Stimulated activated CD4-positive, alpha-beta T cell treated with anti-CD3 and anti-CD28 coated beads, Interleukin-1b, Interleukin-23, amount 100 ng/mL, for 24 hours (primary cell): Measurements from ENCODE around the gene PRPS1.
"Not testable (repeated sequence)": the region's sequence is repeated elsewhere in the genome, so short reads cannot be mapped to it uniquely, and the experiment has no call there.

Experiments
- DNase-seq, 4 experiments: peaks; one replicate each; pipeline ENCODE4 v3.0.0-alpha.2; 2020; ENCODE audit warnings: low read depth in 4 of 4, low spot score in 1 of 4

Gene PRPS1

GRCh38 chrX:107674480-107675364 lies 46.4 kb downstream of the PRPS1 start:
- no peak for DNase-seq

- DNase-seq: no peak
Measured at GRCh38 chrX:107675365-107675654, 47.0 kb downstream of the PRPS1 start.

GRCh38 chrX:107675823-107676555 lies 47.7 kb downstream of the PRPS1 start:
- no peak for DNase-seq

GRCh38 chrX:107676559-107677378 lies 48.5 kb downstream of the PRPS1 start:
- DNase-seq: peak in 2 of 4 experiments; percentile 32 to 39

- DNase-seq: no peak
Measured at GRCh38 chrX:107677501-107677901, 49.2 kb downstream of the PRPS1 start.

GRCh38 chrX:107677909-107678308 lies 49.6 kb downstream of the PRPS1 start:
- no peak for DNase-seq

GRCh38 chrX:107678957-107679740 lies 50.8 kb downstream of the PRPS1 start:
- DNase-seq: peak in 2 of 4 experiments; percentile 39 to 40

GRCh38 chrX:107682256-107682655 lies 53.9 kb downstream of the PRPS1 start:
- DNase-seq: no peak

- DNase-seq: no peak
Measured at GRCh38 chrX:107683124-107683895, 55.0 kb downstream of the PRPS1 start.

- no peak for DNase-seq
Measured at GRCh38 chrX:107683931-107684330, 55.6 kb downstream of the PRPS1 start.

GRCh38 chrX:107684956-107685385 lies 56.7 kb downstream of the PRPS1 start:
- no peak for DNase-seq

GRCh38 chrX:107685586-107685985 lies 57.3 kb downstream of the PRPS1 start:
- not testable (repeated sequence) for DNase-seq

- DNase-seq: no peak
Measured at GRCh38 chrX:107686026-107686425, 57.7 kb downstream of the PRPS1 start.

GRCh38 chrX:107686792-107687191 lies 58.5 kb downstream of the PRPS1 start:
- DNase-seq: no peak

- DNase-seq: no peak
Measured at GRCh38 chrX:107687445-107687844, 59.1 kb downstream of the PRPS1 start.

- DNase-seq: no peak
Measured at GRCh38 chrX:107691024-107691448, 62.7 kb downstream of the PRPS1 start.

- no peak for DNase-seq
Measured at GRCh38 chrX:107699616-107700015, 71.3 kb downstream of the PRPS1 start.

GRCh38 chrX:107700317-107700774 lies 72.0 kb downstream of the PRPS1 start:
- DNase-seq: no peak
